ENCODE results near the gene CIPC.

CIPC gene

GRCh38 chr14:77125281-77125801 is 27.3 kb downstream of the CIPC start:
- ChIA-PET POLR2A (ENCODE audit: low non-redundant PET) (no interaction called here), CTCF (interaction anchor here (0.6 kb wide), 1 partner anchor 930 kb away, joined by 7 read pairs; no protein-coding TSS in a partner anchor)
- TF ChIP-seq CTCF (conservative IDR thresholded peaks at IDR 0.05; ENCODE audit: low read depth): peak; percentile 12; the same call in 1 of the 2 replicates
- DNase-seq (ENCODE audit: low spot score): no peak
- H3K27ac ChIP-seq: no peak overlapping the region

- no peak for TF ChIP-seq CTCF (conservative IDR thresholded peaks at IDR 0.05; ENCODE audit: low read depth)
- H3K27ac ChIP-seq: no peak overlapping the region
- POLR2A ChIA-PET (ENCODE audit: low non-redundant PET): no interaction called here
- no peak for DNase-seq (ENCODE audit: low spot score)
- CTCF ChIA-PET: interaction anchor here (0.6 kb wide), 1 partner anchor 929 kb away, joined by 7 read pairs; no protein-coding TSS in a partner anchor
Measured at GRCh38 chr14:77125823-77126325, 27.8 kb downstream of the CIPC start.

GRCh38 chr14:77126461-77126990 is 28.5 kb downstream of the CIPC start:
- POLR2A ChIA-PET (ENCODE audit: low non-redundant PET): no interaction called here
- CTCF ChIA-PET: interaction anchor here (0.7 kb wide), 1 partner anchor 13 kb away, joined by 3 read pairs; no protein-coding TSS in a partner anchor
- TF ChIP-seq CTCF (conservative IDR thresholded peaks at IDR 0.05; ENCODE audit: low read depth): no peak
- no peak for DNase-seq (ENCODE audit: low spot score)
- H3K27ac ChIP-seq: no peak overlapping the region

- ChIA-PET POLR2A (ENCODE audit: low non-redundant PET) (no interaction called here), CTCF (interaction anchor here (0.7 to 0.9 kb wide), 2 partner anchors 18 to 364 kb away, joined by 4 to 5 read pairs; no protein-coding TSS in a partner anchor)
- no peak overlapping the region for H3K27ac ChIP-seq
- TF ChIP-seq CTCF (conservative IDR thresholded peaks at IDR 0.05; ENCODE audit: low read depth): no peak
- peak; percentile 75 for DNase-seq (ENCODE audit: low spot score)
Measured at GRCh38 chr14:77128414-77128891, 30.4 kb downstream of the CIPC start.

GRCh38 chr14:77130386-77130785 is 32.3 kb downstream of the CIPC start:
- CTCF ChIA-PET: no interaction called here
- no peak overlapping the region for H3K27ac ChIP-seq
- POLR2A ChIA-PET (ENCODE audit: low non-redundant PET): no interaction called here
- no peak for TF ChIP-seq CTCF (conservative IDR thresholded peaks at IDR 0.05; ENCODE audit: low read depth)
- no peak for DNase-seq (ENCODE audit: low spot score)

- POLR2A ChIA-PET (ENCODE audit: low non-redundant PET): no interaction called here
- no peak for TF ChIP-seq CTCF (conservative IDR thresholded peaks at IDR 0.05; ENCODE audit: low read depth)
- CTCF ChIA-PET: interaction anchor here (1.0 kb wide), 1 partner anchor 185 kb away, joined by 3 read pairs; no protein-coding TSS in a partner anchor
- H3K27ac ChIP-seq: no peak overlapping the region
- no peak for DNase-seq (ENCODE audit: low spot score)
Measured at GRCh38 chr14:77131206-77131605, 33.1 kb downstream of the CIPC start.

All from RWPE1 (cell line).